Brain pericyte (primary cell): ENCODE measurements around the gene TMPRSS11D.

Source experiments
- DNase-seq: peaks from one replicate; pipeline ENCODE4 v3.0.0-alpha.2; 2012; ENCODE audit warnings: low read depth, low spot score

The TMPRSS11D gene

GRCh38 chr4:67883902-67884301 is at the start of gene TMPRSS11D:
TMPRSS11D (minus strand) TSS chr4:67884002; CDS start chr4:67883933, 69 bp downstream.
- DNase-seq, result no peak

GRCh38 chr4:67933038-67933437 is 49.2 kb upstream of the TMPRSS11D start:
- DNase-seq, result no peak

- no peak for DNase-seq
These were observed 47.5 kb upstream of the TMPRSS11D start for GRCh38 chr4:67931256-67931655.

- DNase-seq, result no peak
These were observed 45.6 kb upstream of the TMPRSS11D start for GRCh38 chr4:67929426-67929825.

GRCh38 chr4:67928546-67928945 is 44.7 kb upstream of the TMPRSS11D start:
- no peak for DNase-seq

- DNase-seq, result no peak
These were observed 43.4 kb upstream of the TMPRSS11D start for GRCh38 chr4:67927251-67927650.

- DNase-seq, result no peak
These were observed 42.7 kb upstream of the TMPRSS11D start for GRCh38 chr4:67926485-67926884.

- no peak for DNase-seq
These were observed 38.9 kb upstream of the TMPRSS11D start for GRCh38 chr4:67922697-67923096.

GRCh38 chr4:67918428-67918827 is 34.6 kb upstream of the TMPRSS11D start:
- no peak for DNase-seq

GRCh38 chr4:67915400-67915966 is 31.7 kb upstream of the TMPRSS11D start:
- no peak for DNase-seq

- DNase-seq, result no peak
These were observed 28.3 kb upstream of the TMPRSS11D start for GRCh38 chr4:67912080-67912479.

GRCh38 chr4:67911638-67912037 is 27.8 kb upstream of the TMPRSS11D start:
- DNase-seq, result no peak

GRCh38 chr4:67911141-67911540 is 27.3 kb upstream of the TMPRSS11D start:
- no peak for DNase-seq

GRCh38 chr4:67910585-67910905 is 26.7 kb upstream of the TMPRSS11D start:
- no peak for DNase-seq

GRCh38 chr4:67909905-67910584 is 26.2 kb upstream of the TMPRSS11D start:
- no peak for DNase-seq

GRCh38 chr4:67907650-67908049 is 23.8 kb upstream of the TMPRSS11D start:
- no peak for DNase-seq

- no peak for DNase-seq
These were observed 15.3 kb upstream of the TMPRSS11D start for GRCh38 chr4:67899096-67899495.

GRCh38 chr4:67897686-67898085 is 13.9 kb upstream of the TMPRSS11D start:
- DNase-seq, result no peak

- no peak for DNase-seq
These were observed 12.7 kb upstream of the TMPRSS11D start for GRCh38 chr4:67896421-67897065.

- DNase-seq, result no peak
These were observed 10.9 kb upstream of the TMPRSS11D start for GRCh38 chr4:67894659-67895058.

GRCh38 chr4:67892905-67893304 is 9.1 kb upstream of the TMPRSS11D start:
- no peak for DNase-seq

GRCh38 chr4:67892253-67892652 is 8.5 kb upstream of the TMPRSS11D start:
- DNase-seq, result no peak

- DNase-seq, result no peak
These were observed 7.8 kb upstream of the TMPRSS11D start for GRCh38 chr4:67891645-67892044.
